Loucy (cell line): Measurements from ENCODE around the gene SESN3.

Experiments used
- CTCF ChIP-seq: fragments of 200-600 bp; sonication (generic); conservative IDR thresholded peaks from 2 replicates; pipeline ENCODE4 v1.5.1; 2014; ENCODE audit warnings: mild to moderate bottlenecking, antibody characterized with exemption, low read length
- EZH2phosphoT487 ChIP-seq: fragments of 200-600 bp; IDR thresholded peaks from 2 replicates; pipeline ENCODE4 v1.6.1; 2018; ENCODE audit warnings: antibody characterized with exemption, mild to moderate bottlenecking, moderate library complexity, borderline replicate concordance

- peak; percentile 70 for TF ChIP-seq CTCF
- TF ChIP-seq EZH2phosphoT487 = no peak
These were observed 92.6 kb downstream of the SESN3 start for GRCh38 chr11:95138448-95138847.
